HG03045 (cell line): ENCODE data around the gene RPUSD1.

Source experiments
- ATAC-seq: cut with Tn5 transposase; IDR thresholded peaks from one replicate; pipeline ENCODE4 v1.9.1; 2021; ENCODE audit warnings: mild to moderate bottlenecking, moderate library complexity; ENCODE audit not compliant: unreplicated experiment

Gene RPUSD1

GRCh38 chr16:819336-820043 lies 31.3 kb upstream of the RPUSD1 start:
- no peak for ATAC-seq

DNA sequence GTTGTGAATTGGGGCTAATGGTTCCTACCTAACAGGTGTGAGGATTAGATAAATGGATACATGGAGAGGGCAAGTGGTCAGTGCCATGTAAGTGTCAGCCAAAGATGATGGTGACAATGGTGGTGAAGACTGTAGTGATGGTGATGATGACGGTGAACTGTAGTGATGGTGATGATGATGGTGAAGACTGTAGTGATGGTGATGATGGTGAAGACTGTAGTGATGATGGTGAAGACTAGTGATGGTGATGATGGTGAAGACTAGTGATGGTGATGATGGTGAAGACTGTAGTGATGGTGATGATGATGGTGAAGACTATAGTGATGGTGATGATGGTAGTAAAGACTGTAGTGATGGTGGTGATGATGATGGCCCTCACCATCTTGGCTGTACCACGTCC lies 30.4 kb upstream of the RPUSD1 start:
- ATAC-seq: no peak

GRCh38 chr16:818132-818531 lies 30.0 kb upstream of the RPUSD1 start:
- ATAC-seq: no peak

- ATAC-seq: no peak
Measured at GRCh38 chr16:817001-817906, 29.1 kb upstream of the RPUSD1 start.

- ATAC-seq: no peak
Measured at GRCh38 chr16:815861-816260, 27.7 kb upstream of the RPUSD1 start.

- no peak for ATAC-seq
Measured at GRCh38 chr16:814974-815373, 26.8 kb upstream of the RPUSD1 start.

DNA sequence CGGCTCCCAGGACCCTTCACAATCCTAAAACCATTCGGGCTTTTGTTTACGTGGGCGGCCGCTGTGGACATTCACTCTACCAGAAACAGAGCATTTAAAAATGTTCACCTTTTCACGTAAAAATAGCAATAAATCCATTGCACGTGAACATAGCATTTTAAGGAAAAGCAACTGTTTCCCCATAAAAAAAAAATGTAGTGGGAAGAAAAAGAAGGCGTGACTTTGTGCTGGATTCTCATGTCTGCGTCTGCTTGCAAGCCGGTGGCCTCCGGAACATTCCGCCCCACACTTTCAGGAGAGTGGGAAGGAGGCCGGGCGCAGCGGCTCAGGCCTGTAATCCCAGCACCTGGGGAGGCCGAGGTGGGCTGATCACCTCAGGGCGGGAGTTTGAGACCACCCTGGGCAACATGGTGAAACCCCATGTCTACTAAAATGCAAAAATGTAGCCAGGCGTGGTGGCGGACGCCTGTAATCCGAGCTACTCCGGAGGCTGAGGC lies 25.8 kb upstream of the RPUSD1 start:
- no peak for ATAC-seq

DNA sequence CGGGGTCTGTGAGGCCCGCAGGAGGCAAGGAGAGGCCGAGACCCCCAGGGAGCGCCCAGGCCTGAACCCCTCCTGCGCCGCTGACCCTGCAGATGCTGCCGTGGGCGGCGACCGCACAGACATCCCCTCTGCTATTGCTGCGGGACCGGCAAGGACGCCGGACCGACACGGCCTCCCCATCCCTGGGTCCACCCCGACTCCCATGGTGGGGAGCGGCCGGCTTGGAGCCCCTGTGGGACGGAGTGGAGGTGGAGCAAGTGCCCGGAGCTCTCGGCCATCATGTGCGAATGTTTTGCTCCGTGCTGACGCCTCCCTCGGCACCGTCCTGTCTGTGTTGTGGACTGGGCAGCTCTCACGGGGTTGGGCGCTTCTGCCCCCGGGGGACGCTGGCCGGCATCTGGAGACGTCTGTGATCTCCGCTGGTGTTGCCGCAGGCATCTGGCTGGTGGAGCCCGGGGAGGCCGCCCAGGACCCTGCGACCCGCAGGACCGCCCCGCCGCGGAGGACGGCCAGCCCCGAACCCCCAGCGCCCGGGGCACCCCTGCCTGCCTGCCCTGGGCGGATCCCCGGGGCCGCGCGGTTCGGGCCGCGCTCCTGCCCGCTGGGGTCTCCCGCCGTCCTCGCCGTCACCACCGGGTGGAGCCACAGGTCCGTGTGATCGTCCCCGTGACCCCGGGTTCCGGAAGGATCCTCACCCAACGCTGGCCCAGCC lies 25.2 kb upstream of the RPUSD1 start:
- ATAC-seq: no peak

- ATAC-seq: no peak
Measured at GRCh38 chr16:808085-808386, 19.9 kb upstream of the RPUSD1 start.

- ATAC-seq: peak; percentile 90
Measured at GRCh38 chr16:807347-808084, 19.3 kb upstream of the RPUSD1 start.

DNA sequence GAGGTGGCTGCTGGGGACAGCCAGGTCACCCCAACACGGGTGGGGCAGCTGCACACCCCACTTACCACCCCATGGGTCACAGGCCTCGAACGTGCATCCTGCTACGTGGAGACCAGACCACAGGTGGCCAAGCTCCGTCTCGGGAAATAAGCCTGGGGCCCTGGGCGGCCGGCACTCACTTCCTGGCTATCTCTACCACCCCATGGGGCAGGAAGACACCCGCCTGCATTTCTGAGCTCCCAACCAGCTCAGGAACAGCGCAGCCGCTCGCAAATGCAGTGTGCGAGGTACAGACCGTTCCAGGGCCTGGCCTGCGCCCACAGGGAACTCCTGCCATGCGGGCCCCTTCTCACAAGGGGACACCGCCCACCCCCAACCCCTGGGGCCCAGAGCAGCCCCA lies 17.3 kb upstream of the RPUSD1 start:
- no peak for ATAC-seq

GRCh38 chr16:804193-805048 lies 16.2 kb upstream of the RPUSD1 start:
- no peak for ATAC-seq

- no peak for ATAC-seq
Measured at GRCh38 chr16:803754-804080, 15.5 kb upstream of the RPUSD1 start.

GRCh38 chr16:802914-803753 lies 15.0 kb upstream of the RPUSD1 start:
- no peak for ATAC-seq

- no peak for ATAC-seq
Measured at GRCh38 chr16:802461-802860, 14.3 kb upstream of the RPUSD1 start.

DNA sequence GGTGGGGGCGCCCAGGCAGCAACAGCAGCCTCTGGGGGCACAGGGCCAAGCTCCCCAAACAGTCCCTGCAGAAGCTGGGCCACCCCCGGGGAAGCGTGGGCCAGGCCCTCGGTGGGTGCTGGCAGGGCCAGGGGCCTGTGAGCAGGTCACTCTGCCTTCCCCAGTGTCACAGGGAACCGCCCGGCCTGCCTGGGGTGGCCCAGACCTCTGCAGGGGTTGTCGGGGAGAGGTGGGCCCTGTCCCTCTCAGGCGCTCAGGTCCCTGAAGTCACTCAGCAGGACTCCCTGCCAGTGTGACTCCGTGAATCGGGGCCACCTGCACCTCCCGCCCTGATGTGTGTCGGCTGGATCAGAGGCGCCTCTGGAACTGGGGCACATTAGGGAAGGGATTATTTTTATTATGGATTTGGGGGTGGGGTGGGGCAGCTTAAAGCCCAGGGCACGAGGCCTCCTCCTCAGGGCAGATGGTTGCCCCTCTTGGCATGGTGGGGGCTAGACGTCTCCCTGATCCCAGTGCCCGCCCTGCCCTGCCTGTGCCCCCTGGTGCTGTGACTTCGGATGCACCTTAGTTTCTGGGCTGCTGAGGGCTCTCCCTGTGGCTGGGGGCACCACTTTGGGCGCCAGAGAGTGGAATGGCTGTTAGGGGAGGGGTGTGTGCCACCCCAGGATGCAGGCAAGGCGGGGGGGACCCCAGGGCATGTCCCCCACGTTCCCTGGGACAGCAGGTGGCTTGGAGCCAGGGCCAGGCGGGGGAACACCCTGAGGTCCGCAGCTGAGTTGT lies 13.6 kb upstream of the RPUSD1 start:
- ATAC-seq: no peak

GRCh38 chr16:800834-801511 lies 12.8 kb upstream of the RPUSD1 start:
- ATAC-seq: no peak
